Activated CD4-positive, CD25-positive, alpha-beta regulatory T cell treated with anti-CD3 and anti-CD28 coated beads, Interleukin-2, amount 50 U/mL, for 16 hours (primary cell): ENCODE measurements around the gene TOLLIP.
"Not testable (repeated sequence)": the region's sequence is repeated elsewhere in the genome, so short reads cannot be mapped to it uniquely, and the experiment has no call there.

ENCODE experiments used
- DNase-seq: peaks from one replicate; pipeline ENCODE4 v3.0.0-alpha.2; 2020; ENCODE audit warnings: low read depth, low spot score

TOLLIP gene

GRCh38 chr11:1283091-1283511 is 26.3 kb downstream of the TOLLIP start:
- no peak for DNase-seq

DNA sequence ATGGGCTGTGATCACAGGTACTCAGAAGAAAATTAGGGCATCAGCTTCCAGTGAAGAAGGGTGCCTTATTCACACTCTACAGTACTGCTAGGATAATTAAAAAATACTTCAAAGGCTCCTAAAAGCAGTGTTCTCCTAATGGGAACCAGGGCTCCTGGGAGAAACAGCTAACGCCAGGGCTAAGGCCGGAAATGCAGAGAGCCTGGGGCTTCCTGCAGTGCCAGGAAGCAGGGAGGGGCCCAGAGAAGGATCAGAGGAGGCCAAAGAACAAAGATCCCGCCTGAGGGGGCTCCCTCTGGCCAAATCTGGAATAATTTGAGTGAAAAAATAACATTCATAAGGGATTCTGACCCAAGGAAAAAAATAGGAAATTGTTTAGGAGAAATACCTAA is 27.5 kb downstream of the TOLLIP start:
- no peak for DNase-seq

DNA sequence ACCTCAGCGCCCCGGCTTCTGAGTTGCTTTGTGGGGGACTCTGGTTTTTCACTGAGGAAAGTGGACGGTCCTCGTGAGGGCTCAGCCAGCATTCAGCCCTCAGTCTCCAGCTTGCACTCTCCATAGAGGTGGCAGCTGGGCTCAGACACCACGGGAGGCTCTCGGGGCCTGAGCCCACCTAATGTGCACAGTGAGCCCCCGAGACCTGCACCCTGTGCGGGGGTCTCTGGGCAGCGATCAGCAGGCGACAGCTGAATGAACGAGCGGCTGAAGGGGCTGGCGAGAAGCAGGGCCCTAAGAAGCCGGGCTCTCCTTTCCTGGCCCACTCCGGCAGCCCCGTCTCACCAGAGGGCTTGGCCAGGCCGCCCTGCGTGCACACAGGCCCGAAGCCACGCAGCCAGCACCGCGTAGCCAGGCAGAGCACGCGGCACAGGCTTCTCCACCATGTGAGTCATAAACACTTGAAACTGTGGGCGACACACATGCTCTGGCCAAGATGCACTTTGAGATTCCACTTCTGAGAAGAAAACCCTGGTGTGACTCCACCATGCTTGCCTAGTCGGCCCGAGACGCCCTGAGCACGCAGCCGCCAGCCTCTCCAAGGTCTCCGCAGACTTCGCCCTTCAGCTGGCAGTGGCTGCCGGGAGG is 28.0 kb downstream of the TOLLIP start:
- DNase-seq, result no peak

DNA sequence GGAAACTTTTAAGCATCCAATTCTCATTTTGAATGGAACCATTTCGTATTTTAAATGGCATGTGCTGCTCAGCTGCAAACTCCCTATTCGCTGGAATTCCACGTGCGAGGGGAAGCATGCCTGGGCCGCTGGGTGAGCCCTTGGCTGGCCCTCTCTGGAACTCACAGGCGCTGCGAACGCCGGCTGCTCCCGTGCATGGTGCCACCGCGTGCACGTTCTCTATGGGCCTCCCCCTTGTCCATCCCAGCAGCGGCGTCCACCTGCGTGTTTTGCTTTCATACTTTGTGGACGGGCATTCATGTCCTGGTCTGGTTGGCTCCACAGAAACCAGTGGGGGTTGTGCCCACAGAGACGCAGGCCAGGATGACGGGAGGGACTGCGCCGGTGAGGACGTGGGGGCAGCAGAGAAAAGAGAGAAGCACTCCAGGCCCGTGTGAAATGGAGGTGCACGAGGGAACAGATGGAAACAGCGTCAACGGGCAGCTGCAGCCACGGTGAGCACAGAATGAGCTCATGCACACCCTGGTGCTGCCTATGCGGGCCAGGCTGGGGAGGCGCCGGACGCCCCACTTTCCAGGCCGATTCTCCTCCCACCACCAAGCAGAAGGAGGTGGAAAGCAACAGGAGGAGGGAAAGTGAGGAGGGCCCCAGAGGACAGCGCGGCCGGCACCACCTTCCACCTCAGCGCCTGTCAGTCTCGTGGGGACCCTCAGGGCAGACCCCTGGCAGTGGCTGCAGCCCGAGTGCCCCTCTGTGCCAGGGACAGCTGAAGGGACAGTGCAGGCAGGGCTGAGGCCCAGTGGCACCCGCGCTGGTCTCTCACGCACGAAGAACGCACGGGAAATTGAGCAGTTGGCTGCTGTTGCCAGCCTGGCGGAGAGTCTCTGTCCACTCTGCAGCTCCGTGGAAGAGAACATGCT is 29.1 kb downstream of the TOLLIP start:
- no peak for DNase-seq

GRCh38 chr11:1279674-1280055 is 29.8 kb downstream of the TOLLIP start:
- DNase-seq, result no peak

- DNase-seq, result no peak
Measured at GRCh38 chr11:1278766-1279673, 30.4 kb downstream of the TOLLIP start.

- no peak for DNase-seq
Measured at GRCh38 chr11:1277936-1278512, 31.4 kb downstream of the TOLLIP start.

DNA sequence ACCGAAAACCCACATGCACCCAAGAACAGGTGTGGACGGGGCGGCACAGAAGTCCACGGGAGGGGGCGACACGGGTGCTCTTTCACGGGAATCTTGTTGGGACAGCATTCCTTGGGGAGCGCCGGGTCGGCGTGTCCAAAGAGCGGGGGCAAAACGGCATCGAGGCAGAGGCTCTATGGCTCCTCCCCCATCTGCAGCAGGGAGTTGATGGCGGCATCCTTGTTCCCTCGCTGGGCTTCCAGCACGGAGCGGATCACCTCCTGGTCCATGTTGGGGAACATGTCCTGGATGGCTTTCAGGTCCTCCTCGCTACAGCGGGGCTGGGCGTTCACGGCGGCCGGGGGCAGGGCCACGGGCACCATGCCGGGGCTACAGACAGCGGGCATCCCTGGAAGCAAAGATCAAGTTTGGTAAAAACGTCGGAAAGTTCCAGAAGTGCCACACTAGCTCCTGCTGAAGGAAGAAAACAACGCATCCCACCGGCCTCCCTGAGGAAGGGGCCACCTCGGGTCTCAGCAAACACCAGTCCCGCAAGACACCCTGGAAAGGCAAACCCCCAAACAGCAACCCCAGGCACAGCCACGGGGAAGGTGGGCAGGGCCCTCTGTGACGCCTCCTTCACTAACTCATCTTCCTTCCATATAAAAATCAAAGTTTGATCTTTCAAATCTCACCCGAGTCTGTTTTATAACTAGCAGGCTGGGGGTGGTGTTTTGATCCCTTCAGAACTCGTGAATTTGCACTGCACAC is 32.4 kb downstream of the TOLLIP start:
- DNase-seq, result no peak

- DNase-seq, result no peak
Measured at GRCh38 chr11:1276041-1276790, 33.2 kb downstream of the TOLLIP start.

- DNase-seq, result no peak
Measured at GRCh38 chr11:1275021-1275420, 34.4 kb downstream of the TOLLIP start.

- DNase-seq, result no peak
Measured at GRCh38 chr11:1274501-1274900, 34.9 kb downstream of the TOLLIP start.

DNA sequence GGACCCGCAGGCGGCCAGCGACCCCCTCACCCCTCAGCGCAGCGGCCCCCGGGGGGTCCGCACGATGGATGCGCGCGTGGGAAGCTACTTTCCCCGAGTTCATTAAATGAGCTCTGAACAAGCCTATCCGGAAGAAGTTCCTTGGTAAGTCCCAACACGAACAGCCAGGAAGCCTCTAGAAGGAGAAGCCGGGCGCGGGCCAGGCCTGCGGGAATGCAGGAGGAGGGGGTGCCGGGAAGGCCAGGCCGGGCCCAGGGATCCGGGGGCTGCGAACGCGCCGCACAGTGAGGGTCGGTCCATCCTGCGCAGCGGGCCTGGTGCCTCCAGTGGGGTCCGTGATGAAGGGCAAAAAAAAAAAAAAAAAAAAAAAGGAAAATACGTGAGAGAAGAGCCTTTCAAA is 36.9 kb downstream of the TOLLIP start:
- DNase-seq, result no peak

- no peak for DNase-seq
Measured at GRCh38 chr11:1271927-1272326, 37.5 kb downstream of the TOLLIP start.

DNA sequence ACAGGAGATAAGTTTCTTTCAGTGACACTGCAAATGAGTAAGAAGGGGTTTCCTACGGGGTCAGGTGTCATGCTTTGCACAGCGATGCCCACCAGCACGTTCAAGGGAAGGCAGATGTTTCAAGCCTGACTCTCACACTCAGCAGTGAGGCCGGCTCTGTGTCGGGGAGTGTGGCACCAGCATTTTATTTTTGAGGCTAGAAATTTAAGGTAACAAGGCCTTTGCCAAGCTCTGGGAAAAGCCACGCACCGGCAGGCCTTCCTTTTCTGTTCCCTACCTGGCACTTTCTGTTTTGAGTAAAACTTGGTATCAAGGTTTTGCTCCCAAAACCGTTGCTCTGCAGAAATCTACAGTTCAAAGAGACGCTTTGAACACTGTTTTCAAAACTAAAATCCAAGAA is 38.0 kb downstream of the TOLLIP start:
- DNase-seq, result no peak

DNA sequence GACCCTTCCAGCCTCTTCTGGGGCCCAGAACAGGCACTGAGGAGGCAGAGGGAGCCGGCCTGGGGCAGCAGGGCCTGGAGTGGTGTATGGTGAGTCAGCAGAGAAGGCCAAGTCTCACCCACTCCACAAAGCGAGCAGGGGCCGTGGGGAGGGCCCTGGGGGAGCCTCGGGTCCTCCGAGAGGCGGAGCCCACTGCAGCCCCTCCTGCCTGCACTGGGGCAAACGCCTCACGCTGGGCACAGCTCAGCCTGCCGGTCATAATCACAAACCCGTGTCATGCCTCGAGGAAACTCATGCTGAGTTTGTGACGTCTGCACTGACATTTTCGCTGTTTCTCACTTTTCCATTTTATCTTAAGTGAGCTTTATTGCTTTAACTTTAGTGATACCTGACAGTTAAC is 38.4 kb downstream of the TOLLIP start:
- DNase-seq, result no peak

DNA sequence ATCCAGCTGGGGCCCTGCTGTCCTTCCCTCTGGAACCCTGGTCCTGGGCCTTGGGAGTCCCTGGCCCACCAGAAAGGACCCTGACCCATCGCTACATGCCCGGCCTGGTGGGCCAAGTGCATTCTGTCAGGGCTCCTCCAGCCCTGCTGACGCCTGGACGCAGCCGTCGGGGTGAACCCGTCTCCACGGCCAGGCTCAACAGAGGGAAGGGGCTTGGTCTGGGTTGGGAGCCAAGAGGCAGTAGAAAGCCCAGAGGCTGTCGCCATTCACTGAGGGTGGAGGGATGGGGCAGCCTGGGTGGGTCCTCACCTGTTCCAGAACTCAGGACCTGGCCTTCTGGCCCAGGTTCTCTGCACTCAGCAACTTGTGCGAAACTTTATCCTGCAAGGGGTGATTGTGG is 39.0 kb downstream of the TOLLIP start:
- no peak for DNase-seq

DNA sequence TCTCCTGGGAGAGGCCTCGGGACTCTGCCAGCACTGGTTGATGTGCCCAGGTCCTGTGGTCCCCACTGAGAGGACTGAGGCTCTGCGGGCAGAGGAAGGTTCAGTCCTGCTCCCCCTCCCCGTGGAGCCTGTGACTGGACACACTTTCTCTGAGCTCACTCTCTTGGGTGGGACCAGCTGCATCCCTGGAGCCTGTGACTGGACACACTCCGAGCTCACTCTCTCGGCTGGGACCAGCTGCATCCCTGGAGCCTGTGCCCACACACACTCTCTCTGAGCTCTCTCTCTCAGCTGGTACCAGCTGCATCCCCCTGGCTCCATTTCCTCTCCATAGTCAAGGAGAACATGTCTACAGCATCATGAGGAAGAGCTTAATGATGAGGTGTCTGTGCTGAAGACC is 39.5 kb downstream of the TOLLIP start:
- no peak for DNase-seq

GRCh38 chr11:1267441-1268100 is 41.9 kb downstream of the TOLLIP start:
- DNase-seq, result no peak

GRCh38 chr11:1266976-1267375 is 42.5 kb downstream of the TOLLIP start:
- DNase-seq, result not testable (repeated sequence)

DNA sequence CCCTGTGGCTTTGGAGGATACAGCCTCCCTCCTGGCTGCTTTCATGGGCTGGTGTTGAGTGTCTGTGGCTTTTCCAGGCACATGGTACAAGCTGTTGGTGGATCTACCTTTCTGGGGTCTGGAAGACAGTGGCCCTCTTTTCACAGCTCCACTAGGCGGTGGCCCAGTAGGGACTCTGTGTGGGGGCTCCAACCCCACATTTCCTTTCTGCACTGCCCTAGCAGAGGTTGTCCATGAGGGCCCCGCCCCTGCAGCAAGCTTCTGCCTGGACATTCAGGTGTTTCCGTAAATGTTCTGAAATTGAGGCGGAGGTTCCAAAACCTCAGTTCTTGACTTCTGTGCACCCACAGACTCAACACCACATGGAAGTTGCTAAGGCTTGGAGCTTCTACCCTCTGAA is 44.0 kb downstream of the TOLLIP start:
- DNase-seq, result not testable (repeated sequence)
